Neural cell (in vitro differentiated cells): ENCODE results near the gene ADCY7.

Experiments
- POLR2AphosphoS5 ChIP-seq: IDR thresholded peaks from 2 replicates; pipeline ENCODE4 v1.6.1; 2012
- REST ChIP-seq: IDR thresholded peaks from 2 replicates; pipeline ENCODE4 v1.6.1; 2012; ENCODE audit warnings: borderline replicate concordance

GRCh38 chr16:50315346-50315997, 49.1 kb downstream of the ADCY7 start:
- TF ChIP-seq POLR2AphosphoS5 = no peak
- no peak for TF ChIP-seq REST
